Bronchial epithelial cell (primary cell): ENCODE measurements around the gene SSH2. TPM values are rescaled to one million over a fixed set of nuclear protein-coding genes. Genes with fewer than 3 reads are reported as not detected.
"Not testable (repeated sequence)": the region's sequence is repeated elsewhere in the genome, so short reads cannot be mapped to it uniquely, and the experiment has no call there.

Source experiments
- DNase-seq: peaks from one replicate; pipeline ENCODE4 v3.0.0-alpha.2; 2010; ENCODE audit warnings: low read depth
- FAIRE-seq: peaks from 2 replicates; lab custom pipeline; 2011; peaks lifted over from hg19 to GRCh38; lab: Jason Lieb, UNC
- H3K27me3 ChIP-seq: 2 replicates; pipeline ENCODE4 v1.5.1; 2011; ENCODE audit warnings: low read length; ENCODE audit not compliant: control insufficient read depth, insufficient read depth
- H3K36me3 ChIP-seq: 2 replicates; pipeline ENCODE4 v1.5.1; 2011; ENCODE audit warnings: low read length; ENCODE audit not compliant: control insufficient read depth, insufficient read depth
- H3K4me3 ChIP-seq: 2 replicates; pipeline ENCODE4 v1.5.1; 2011; ENCODE audit warnings: mild to moderate bottlenecking, low read depth, low read length, control low read depth
- CTCF ChIP-seq: IDR thresholded peaks from 2 replicates; pipeline ENCODE4 v1.5.1; 2011; ENCODE audit warnings: mild to moderate bottlenecking, moderate library complexity, low read length, control low read depth, inconsistent platforms; ENCODE audit not compliant: insufficient read depth, severe bottlenecking
- total RNA-seq: library from RNA; depleted of rRNA; stranded (reverse); fragments of >200 nt; gene quantifications from 2 replicates; pipeline ENCODE4 v1.2.1, GENCODE V29; 2014

Gene SSH2
- total RNA-seq, 1 donor from 2014 or later, result 3.7 TPM

- Histone ChIP-seq H3K36me3 (no peaks in the 10 kb centered on the region), H3K27me3 (no peaks in the 10 kb centered on the region), H3K4me3 (no peak overlapping the region)
- no peak for DNase-seq
- FAIRE-seq, result no peak
- TF ChIP-seq CTCF, result no peak
Measured at GRCh38 chr17:29903471-29903870, 26.6 kb downstream of the SSH2 start.

- H3K27me3 ChIP-seq, H3K36me3 ChIP-seq, H3K4me3 ChIP-seq, FAIRE-seq, DNase-seq: not testable (repeated sequence)
Measured at GRCh38 chr17:29897136-29897535, 32.9 kb downstream of the SSH2 start.

- no peak overlapping the region for H3K4me3 ChIP-seq
- no peak for TF ChIP-seq CTCF
- H3K27me3 ChIP-seq, result no peaks in the 10 kb centered on the region
- no peak for DNase-seq
- no peak for FAIRE-seq
- H3K36me3 ChIP-seq, result no peaks in the 10 kb centered on the region
Measured at GRCh38 chr17:29892201-29892600, 37.8 kb downstream of the SSH2 start.

GRCh38 chr17:29891131-29891530, 38.9 kb downstream of the SSH2 start:
- Histone ChIP-seq H3K27me3 (no peaks in the 10 kb centered on the region), H3K36me3 (no peaks in the 10 kb centered on the region), H3K4me3 (no peak overlapping the region)
- no peak for TF ChIP-seq CTCF
- DNase-seq (no peak), FAIRE-seq (no peak)

GRCh38 chr17:29885031-29885640, 44.9 kb downstream of the SSH2 start:
- FAIRE-seq (no peak), DNase-seq (no peak)
- Histone ChIP-seq H3K36me3 (no peaks in the 10 kb centered on the region), H3K4me3 (no peak overlapping the region), H3K27me3 (no peaks in the 10 kb centered on the region)
- TF ChIP-seq CTCF, result no peak

- FAIRE-seq (no peak), DNase-seq (no peak)
- Histone ChIP-seq H3K36me3 (no peaks in the 10 kb centered on the region), H3K4me3 (no peak overlapping the region), H3K27me3 (no peaks in the 10 kb centered on the region)
- TF ChIP-seq CTCF, result no peak
Measured at GRCh38 chr17:29883497-29883896, 46.5 kb downstream of the SSH2 start.
